AG10803 (cell line): ENCODE measurements around the gene ZMPSTE24.

Source experiments
- DNase-seq: peaks from one replicate; pipeline ENCODE4 v3.0.0; 2010; ENCODE audit warnings: low read depth
- H3K4me3 ChIP-seq: 2 replicates; pipeline ENCODE4 v1.5.1; 2011; ENCODE audit warnings: mild to moderate bottlenecking, low read length, control low read depth
- CTCF ChIP-seq: conservative IDR thresholded peaks from 2 replicates; pipeline ENCODE4 v1.5.1; 2011; ENCODE audit warnings: mild to moderate bottlenecking, low read length, control low read depth, inconsistent platforms

The ZMPSTE24 gene

GRCh38 chr1:40247655-40248054, 10.4 kb upstream of the ZMPSTE24 start, which contains the start of gene TMCO2:
Gene TMCO2, plus strand, starts transcription at chr1:40247937. Its CDS starts 57 bp downstream, at chr1:40247994.
- DNase-seq = no peak
- no peak for TF ChIP-seq CTCF
- H3K4me3 ChIP-seq = no peak within 1 kb of the TSS

- TF ChIP-seq CTCF = no peak
- H3K4me3 ChIP-seq = no peak overlapping the region
- no peak for DNase-seq
Observed at GRCh38 chr1:40248412-40248811, 9.6 kb upstream of the ZMPSTE24 start.

- H3K4me3 ChIP-seq = no peak overlapping the region
- DNase-seq = no peak
- no peak for TF ChIP-seq CTCF
Observed at GRCh38 chr1:40251456-40251855, 6.6 kb upstream of the ZMPSTE24 start.

DNA sequence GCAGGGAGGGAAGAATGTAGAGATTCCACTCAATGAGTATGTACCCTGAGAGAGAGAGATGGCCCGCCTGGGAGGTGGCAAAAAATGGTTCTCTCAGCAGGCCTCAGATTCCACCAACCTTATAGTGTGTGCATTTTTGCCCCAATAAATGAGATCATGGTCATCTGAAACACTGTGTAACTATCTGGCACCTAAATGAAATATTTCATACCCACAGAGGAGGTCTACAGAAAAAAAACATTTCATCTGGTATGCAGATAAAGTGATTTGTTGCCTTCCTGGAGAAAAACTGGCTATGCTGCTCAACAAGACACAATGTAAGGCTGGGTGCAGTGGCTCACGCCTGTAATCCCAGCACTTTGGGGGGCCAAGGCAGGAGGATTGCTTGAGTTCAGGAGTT, 5.4 kb upstream of the ZMPSTE24 start:
- peak; percentile 32 for DNase-seq
- no peak for TF ChIP-seq CTCF
- no peak overlapping the region for H3K4me3 ChIP-seq

- TF ChIP-seq CTCF = no peak
- DNase-seq = no peak
- no peak overlapping the region for H3K4me3 ChIP-seq
Observed at GRCh38 chr1:40255231-40255630, 2.8 kb upstream of the ZMPSTE24 start.

DNA sequence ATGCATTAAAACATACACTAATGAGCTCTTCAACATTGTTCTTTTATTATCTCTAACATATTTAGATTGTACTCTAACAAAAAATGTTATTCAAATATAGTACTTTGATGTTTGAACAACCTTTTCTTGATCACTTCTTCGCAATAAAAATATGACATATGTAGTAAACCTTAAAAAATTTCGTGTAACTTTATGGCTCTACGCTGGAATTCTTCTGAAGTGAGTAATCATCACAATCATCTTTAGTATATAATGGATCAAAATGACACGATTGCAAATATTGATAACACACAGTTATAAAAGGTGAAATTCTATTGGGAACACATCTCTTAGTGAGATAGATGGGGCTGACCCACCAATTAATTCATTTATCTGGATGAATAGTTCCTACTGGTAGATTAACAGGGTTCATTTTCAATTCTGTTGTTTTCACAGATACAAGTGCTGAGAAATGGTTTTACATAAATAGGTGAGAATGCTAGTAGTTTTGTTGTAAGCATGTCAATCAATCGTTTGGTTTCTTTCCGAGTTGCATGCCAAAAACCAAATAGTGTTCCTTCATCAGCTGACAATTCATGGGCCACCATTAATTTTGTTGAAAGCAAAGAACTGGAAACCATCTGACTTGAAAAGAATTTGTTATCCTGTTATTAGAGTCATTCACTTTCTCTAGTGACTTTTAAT, 1.5 kb upstream of the ZMPSTE24 start:
- no peak for TF ChIP-seq CTCF
- H3K4me3 ChIP-seq = peak overlapping the region; percentile 99
- no peak for DNase-seq

- no peak for DNase-seq
- H3K4me3 ChIP-seq = peak overlapping the region; percentile 99
- TF ChIP-seq CTCF = no peak
Observed at GRCh38 chr1:40257313-40257687, 736 bp upstream of the ZMPSTE24 start.
